ENCODE results near the gene NTNG2. TPM values are rescaled to one million over a fixed set of nuclear protein-coding genes. Genes with fewer than 3 reads are reported as not detected.

The NTNG2 gene
- total and polyA plus RNA-seq, 2 donors (not counting 3 experiments of a cell fraction or from before 2014, with no cell fraction given), result 0.08 to 0.88 TPM

GRCh38 chr9:132236662-132237311, 74.9 kb downstream of the NTNG2 start:
- no peak overlapping the region for H2AFZ ChIP-seq (ENCODE audit: low read depth, low read length)

More at GRCh38 chr9:132236662-132237311, 74.9 kb downstream of the NTNG2 start:
- Histone ChIP-seq H3K4me2 (ENCODE audit: insufficient read depth, low read length) (no peak overlapping the region), H4K20me1 (replicated peaks; ENCODE audit: control insufficient read depth, extremely low read depth, insufficient read depth, low read length) (no peaks in the 10 kb centered on the region), H3K27ac (ENCODE audit: insufficient read depth, low read depth, low read length) (no peak overlapping the region), H3K4me3 (replicated peaks in 1 of 3; ENCODE audit: insufficient read depth in 1 of 3, low read depth in 1 of 3, low read length in 3 of 3) (no peak overlapping the region), H3K79me2 (ENCODE audit: control insufficient read depth, insufficient read depth, low read length) (no peaks in the 10 kb centered on the region), H3K9me3 (replicated peaks; ENCODE audit: control insufficient read depth, insufficient read depth, low read length) (no peaks in the 10 kb centered on the region), H3K4me1 (ENCODE audit: control insufficient read depth, extremely low read depth, insufficient read depth, low read length) (peaks cover 4% of the 10 kb centered on the region), H3K36me3 (ENCODE audit: control insufficient read depth in 2 of 2, extremely low read depth in 1 of 2, insufficient read depth in 2 of 2, low read length in 2 of 2) (no peaks in the 10 kb centered on the region), H3K27me3 (ENCODE audit: control insufficient read depth in 2 of 2, insufficient read depth in 2 of 2, low read length in 2 of 2) (peaks cover 0 to 8% of the 10 kb centered on the region in 2 experiments), H3K9me1 (replicated peaks; ENCODE audit: control insufficient read depth, extremely low read depth, insufficient read depth, low read length) (no peaks in the 10 kb centered on the region), H3K9ac (replicated peaks; ENCODE audit: extremely low read depth, insufficient read depth, low read length) (no peak overlapping the region)
- FAIRE-seq, result no peak
- TF ChIP-seq MAX (IDR thresholded peaks at IDR 0.05; ENCODE audit: insufficient read depth, insufficient read length), result no peak
- TF ChIP-seq JUN (IDR thresholded peaks at IDR 0.05; ENCODE audit: borderline replicate concordance, insufficient read depth, insufficient read length, low read depth), result no peak
- no peak for TF ChIP-seq POLR2AphosphoS5 (IDR thresholded peaks at IDR 0.05; ENCODE audit: insufficient read depth, low read depth, low read length)
- TF ChIP-seq MYC (IDR thresholded peaks at IDR 0.05; ENCODE audit: low read depth, low read length), result no peak
- TF ChIP-seq CTCF (IDR thresholded peaks at IDR 0.05; ENCODE audit: extremely low read depth in 1 of 2, insufficient read depth in 1 of 2, low read depth in 1 of 2, low read length in 2 of 2), result no peak
- no peak for TF ChIP-seq GATA2 (IDR thresholded peaks at IDR 0.05; ENCODE audit: insufficient read depth, insufficient read length, low read depth, low read length)
- TF ChIP-seq FOS (IDR thresholded peaks at IDR 0.05; ENCODE audit: borderline replicate concordance, insufficient read depth, low read length), result no peak
- no peak for TF ChIP-seq POLR2A (IDR thresholded peaks at IDR 0.05; ENCODE audit: low read depth, low read length)
- no peak for TF ChIP-seq EZH2 (IDR thresholded peaks at IDR 0.05; ENCODE audit: borderline replicate concordance, low read depth, low read length, severe bottlenecking)
- ChIA-PET POLR2A (no interaction called here), CTCF (interaction anchor here (0.6 to 10.1 kb wide), 44 partner anchors 9 to 491 kb away, joined by 3 to 408 read pairs (median 4); partner anchors contain the start of gene NTNG2)
- dilution Hi-C loops (cut with MboI; ENCODE audit: extremely low pct_ligation_motif_present, low sequenced_read_pairs), result no loop called here
- intact Hi-C loops (cut with micrococcal nuclease), result loop anchor here (1.0 kb wide), 2 partner anchors 67 to 474 kb away; no protein-coding TSS in a partner anchor
- no peak for DNase-seq (ENCODE audit: low read depth, low spot score)
- BruUV-seq (replicated peaks), result no TSS peak
